Chondrocyte (in vitro differentiated cells): ENCODE results near the gene MTO1. TPM values are rescaled to one million over a fixed set of nuclear protein-coding genes. Genes with fewer than 3 reads are reported as not detected.
A peak's percentile ranks its signal among the peaks of the same experiment; 100 is the strongest.

Experiments used
- DNase-seq: peaks from one replicate; pipeline ENCODE4 v3.0.0; 2021; ENCODE audit warnings: mixed read lengths, low spot score
- H3K27ac Mint-ChIP-seq: one replicate; pipeline ENCODE4 v1.8.0; 2021; ENCODE audit warnings: mild to moderate bottlenecking, moderate library complexity, mixed read lengths; ENCODE audit not compliant: unreplicated experiment
- H3K27me3 Mint-ChIP-seq: 2 replicates; pipeline ENCODE4 v1.8.0; 2021; ENCODE audit warnings: low read depth, mixed read lengths
- H3K36me3 Mint-ChIP-seq: 2 replicates; pipeline ENCODE4 v1.8.0; 2021; ENCODE audit warnings: low read depth, mixed read lengths
- H3K4me1 Mint-ChIP-seq: 2 replicates; pipeline ENCODE4 v1.8.0; 2021; ENCODE audit warnings: low read depth, mild to moderate bottlenecking, mixed read lengths
- H3K4me3 Mint-ChIP-seq: one replicate; pipeline ENCODE4 v1.8.0; 2021; ENCODE audit warnings: mild to moderate bottlenecking, moderate library complexity, mixed read lengths; ENCODE audit not compliant: unreplicated experiment
- H3K9me3 Mint-ChIP-seq: 2 replicates; pipeline ENCODE4 v1.8.0; 2021; ENCODE audit warnings: low read depth, mixed read lengths
- total RNA-seq: library from RNA; stranded (reverse); gene quantifications from 3 replicates; pipeline ENCODE4 v1.2.1, GENCODE V29; 2021
- TF ChIP-seq, protein P1 (sequence below): fragments of 200-600 bp; sonication (generic); IDR thresholded peaks from 2 replicates; pipeline ENCODE4 v1.5.0; 2021; ENCODE audit warnings: antibody characterized with exemption, mild to moderate bottlenecking, moderate library complexity

The MTO1 gene
- total RNA-seq, 1 donor from 2014 or later, result 25.6 TPM

GRCh38 chr6:73460056-73460455, 1.5 kb upstream of the MTO1 start:
- Mint-ChIP-seq H3K4me1 (peaks cover 18% of the 10 kb centered on the region), H3K27me3 (no peaks in the 10 kb centered on the region), H3K4me3 (no peak overlapping the region), H3K9me3 (no peaks in the 10 kb centered on the region), H3K36me3 (no peaks in the 10 kb centered on the region), H3K27ac (no peak overlapping the region)
- TF ChIP-seq, protein P1, sequence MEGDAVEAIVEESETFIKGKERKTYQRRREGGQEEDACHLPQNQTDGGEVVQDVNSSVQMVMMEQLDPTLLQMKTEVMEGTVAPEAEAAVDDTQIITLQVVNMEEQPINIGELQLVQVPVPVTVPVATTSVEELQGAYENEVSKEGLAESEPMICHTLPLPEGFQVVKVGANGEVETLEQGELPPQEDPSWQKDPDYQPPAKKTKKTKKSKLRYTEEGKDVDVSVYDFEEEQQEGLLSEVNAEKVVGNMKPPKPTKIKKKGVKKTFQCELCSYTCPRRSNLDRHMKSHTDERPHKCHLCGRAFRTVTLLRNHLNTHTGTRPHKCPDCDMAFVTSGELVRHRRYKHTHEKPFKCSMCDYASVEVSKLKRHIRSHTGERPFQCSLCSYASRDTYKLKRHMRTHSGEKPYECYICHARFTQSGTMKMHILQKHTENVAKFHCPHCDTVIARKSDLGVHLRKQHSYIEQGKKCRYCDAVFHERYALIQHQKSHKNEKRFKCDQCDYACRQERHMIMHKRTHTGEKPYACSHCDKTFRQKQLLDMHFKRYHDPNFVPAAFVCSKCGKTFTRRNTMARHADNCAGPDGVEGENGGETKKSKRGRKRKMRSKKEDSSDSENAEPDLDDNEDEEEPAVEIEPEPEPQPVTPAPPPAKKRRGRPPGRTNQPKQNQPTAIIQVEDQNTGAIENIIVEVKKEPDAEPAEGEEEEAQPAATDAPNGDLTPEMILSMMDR, result no peak
- DNase-seq, result no peak

- H3K27ac Mint-ChIP-seq, result no peak overlapping the region
- no peak overlapping the region for H3K4me3 Mint-ChIP-seq
- H3K27me3 Mint-ChIP-seq, result no peaks in the 10 kb centered on the region
- no peaks in the 10 kb centered on the region for H3K4me1 Mint-ChIP-seq
- peaks cover 24% of the 10 kb centered on the region for H3K36me3 Mint-ChIP-seq
- no peaks in the 10 kb centered on the region for H3K9me3 Mint-ChIP-seq
- DNase-seq, result no peak
- TF ChIP-seq, protein P1, result no peak
These were observed 10.3 kb downstream of the MTO1 start for GRCh38 chr6:73471686-73472290.

- Mint-ChIP-seq H3K9me3 (no peaks in the 10 kb centered on the region), H3K4me1 (no peaks in the 10 kb centered on the region), H3K4me3 (no peak overlapping the region), H3K27ac (no peak overlapping the region), H3K27me3 (no peaks in the 10 kb centered on the region), H3K36me3 (peaks cover 17% of the 10 kb centered on the region)
- DNase-seq, result no peak
- TF ChIP-seq, protein P1, result no peak
These were observed 15.2 kb downstream of the MTO1 start for GRCh38 chr6:73476723-73477122.

GRCh38 chr6:73477407-73477806, 15.9 kb downstream of the MTO1 start:
- TF ChIP-seq, protein P1, result no peak
- Mint-ChIP-seq H3K27me3 (no peaks in the 10 kb centered on the region), H3K9me3 (no peaks in the 10 kb centered on the region), H3K36me3 (peaks cover 17% of the 10 kb centered on the region), H3K27ac (no peak overlapping the region), H3K4me1 (no peaks in the 10 kb centered on the region), H3K4me3 (no peak overlapping the region)
- DNase-seq, result peak; percentile 32

GRCh38 chr6:73481969-73482368, 20.4 kb downstream of the MTO1 start:
- Mint-ChIP-seq H3K36me3 (peaks cover 24% of the 10 kb centered on the region), H3K4me3 (no peak overlapping the region), H3K9me3 (no peaks in the 10 kb centered on the region), H3K27me3 (no peaks in the 10 kb centered on the region), H3K27ac (no peak overlapping the region), H3K4me1 (no peaks in the 10 kb centered on the region)
- TF ChIP-seq, protein P1, result no peak
- peak; percentile 14 for DNase-seq
